RCC 7860 (cell line): Measurements from ENCODE around the gene S100PBP.
"Not testable (repeated sequence)": the region's sequence is repeated elsewhere in the genome, so short reads cannot be mapped to it uniquely, and the experiment has no call there.

ENCODE experiments used
- DNase-seq: peaks from one replicate; pipeline ENCODE4 v3.0.0-alpha.2; 2015; ENCODE audit warnings: low spot score
- FAIRE-seq: peaks from 2 replicates; lab custom pipeline; 2012; peaks lifted over from hg19 to GRCh38; lab: Jason Lieb, UNC

The S100PBP gene

DNA sequence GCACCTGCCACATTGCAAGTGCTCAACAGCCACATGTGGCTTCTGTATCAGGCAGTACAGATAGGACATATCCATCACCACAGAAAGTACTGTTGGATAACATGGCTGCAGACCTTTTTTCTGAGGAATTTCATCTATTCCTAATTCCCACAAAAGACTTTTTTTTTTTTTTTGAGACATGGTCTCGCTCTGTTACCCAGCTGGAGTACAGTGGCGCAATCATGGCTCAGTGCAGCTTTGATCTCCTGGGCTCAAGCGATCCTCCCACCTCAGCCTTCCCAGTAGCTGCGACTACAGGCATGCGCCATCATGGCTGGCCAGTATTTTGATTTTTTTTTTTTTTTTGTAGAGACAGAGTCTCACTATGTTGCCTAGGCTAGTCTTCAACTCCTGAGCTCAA is 33.6 kb upstream of the S100PBP start:
- no peak for DNase-seq
- no peak for FAIRE-seq

DNA sequence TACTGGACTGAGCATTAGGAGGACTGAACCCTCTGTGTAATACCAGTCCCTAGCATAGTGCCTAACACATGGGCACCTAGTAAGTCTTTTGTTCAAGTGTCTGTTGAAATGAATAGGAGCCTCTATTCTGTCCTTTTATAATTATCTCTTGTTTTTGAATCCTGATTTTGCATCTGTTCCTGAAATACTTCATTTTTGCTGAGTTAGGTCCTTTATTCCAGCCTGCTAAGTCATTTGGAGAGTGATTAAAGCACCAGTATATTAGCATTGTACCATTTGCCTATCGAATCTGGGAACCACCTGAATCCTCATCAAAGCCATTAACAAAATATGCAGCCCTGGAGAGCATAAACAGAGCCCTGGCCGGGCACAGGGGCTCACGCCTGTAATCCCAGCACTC is 32.6 kb upstream of the S100PBP start:
- DNase-seq, result no peak
- FAIRE-seq, result no peak

DNA sequence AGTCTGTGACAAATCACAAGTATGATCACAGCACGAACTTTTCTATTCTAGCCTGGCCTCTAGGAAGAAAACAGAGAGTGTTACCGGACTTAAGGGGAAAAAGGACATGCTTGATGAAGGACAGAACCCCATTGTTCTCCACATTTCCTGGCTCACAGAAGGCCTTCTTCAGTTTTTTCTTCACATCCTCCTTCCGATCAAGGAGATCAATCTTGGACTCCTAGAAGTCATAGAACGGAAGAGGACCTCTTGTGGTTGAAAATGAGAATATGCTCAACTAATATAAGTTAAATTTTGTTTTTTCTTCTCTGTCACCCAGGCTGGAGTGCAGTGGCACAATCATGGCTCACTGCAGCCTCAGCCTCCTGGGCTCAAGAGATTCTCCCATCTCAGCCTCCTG is 30.6 kb upstream of the S100PBP start:
- DNase-seq (no peak), FAIRE-seq (no peak)

- FAIRE-seq, result peak; percentile 97
- DNase-seq, result peak; percentile 86
These were observed 28.1 kb upstream of the S100PBP start for GRCh38 chr1:32789356-32789755.

DNA sequence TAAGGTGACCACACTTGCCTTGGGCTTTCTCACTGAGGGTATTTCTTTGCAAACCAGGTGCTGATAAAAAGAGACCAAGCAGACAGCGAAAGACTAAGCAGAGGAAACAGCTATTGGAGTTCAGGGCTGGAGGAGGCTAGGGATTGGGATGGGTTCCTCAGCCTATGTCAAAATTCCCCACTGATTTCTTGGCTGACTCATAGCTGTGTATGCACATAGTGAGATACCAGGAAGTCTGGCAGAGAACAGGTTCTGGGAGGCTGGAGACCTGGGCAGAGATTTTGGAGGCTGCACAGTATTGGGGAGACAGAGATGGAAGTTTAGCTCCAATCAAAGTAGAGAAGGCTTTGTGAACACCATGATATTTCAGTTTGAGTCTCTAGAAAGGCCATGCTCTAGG is 25.6 kb upstream of the S100PBP start:
- DNase-seq (no peak), FAIRE-seq (no peak)

DNA sequence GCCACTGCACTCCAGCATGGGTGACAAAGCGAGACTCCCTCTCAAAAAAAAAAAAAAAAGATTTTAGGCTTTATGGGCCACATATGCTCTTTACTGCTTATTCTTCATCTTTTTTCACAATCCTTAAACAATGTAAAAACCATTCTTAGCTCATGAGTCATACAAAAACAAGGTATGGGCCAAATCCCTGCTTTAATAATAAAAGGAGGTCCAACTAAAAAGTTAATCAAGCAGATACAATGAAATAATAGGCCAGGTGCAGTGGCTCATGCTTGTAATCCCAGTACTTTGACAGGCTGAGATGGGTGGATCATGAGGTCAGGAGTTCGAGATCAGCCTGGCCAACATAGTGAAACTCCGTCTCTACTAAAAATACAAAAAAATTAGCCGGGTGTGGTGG is 21.7 kb upstream of the S100PBP start:
- not testable (repeated sequence) for FAIRE-seq
- DNase-seq, result peak; percentile 38

DNA sequence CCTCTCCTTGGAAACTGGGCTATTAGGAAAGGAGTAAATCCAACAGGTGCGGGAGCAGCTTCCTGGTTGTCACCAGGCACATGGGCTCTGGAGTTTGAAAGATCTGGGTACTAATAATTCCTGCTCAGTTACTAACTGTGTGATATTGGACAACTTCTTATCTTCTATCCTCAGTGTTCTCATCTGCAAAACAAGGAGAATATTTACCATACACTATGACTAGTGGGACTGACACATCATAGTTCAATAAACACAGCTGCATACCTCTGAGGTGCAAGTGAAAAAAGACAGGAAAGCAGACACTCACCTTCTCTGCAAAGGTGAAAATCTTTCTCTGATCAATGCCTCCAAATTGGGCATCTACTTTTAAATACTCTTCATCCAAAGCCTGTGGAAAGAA is 20.0 kb upstream of the S100PBP start:
- DNase-seq, result no peak
- FAIRE-seq, result no peak

GRCh38 chr1:32798191-32798590 is 19.3 kb upstream of the S100PBP start:
- DNase-seq (no peak), FAIRE-seq (no peak)

DNA sequence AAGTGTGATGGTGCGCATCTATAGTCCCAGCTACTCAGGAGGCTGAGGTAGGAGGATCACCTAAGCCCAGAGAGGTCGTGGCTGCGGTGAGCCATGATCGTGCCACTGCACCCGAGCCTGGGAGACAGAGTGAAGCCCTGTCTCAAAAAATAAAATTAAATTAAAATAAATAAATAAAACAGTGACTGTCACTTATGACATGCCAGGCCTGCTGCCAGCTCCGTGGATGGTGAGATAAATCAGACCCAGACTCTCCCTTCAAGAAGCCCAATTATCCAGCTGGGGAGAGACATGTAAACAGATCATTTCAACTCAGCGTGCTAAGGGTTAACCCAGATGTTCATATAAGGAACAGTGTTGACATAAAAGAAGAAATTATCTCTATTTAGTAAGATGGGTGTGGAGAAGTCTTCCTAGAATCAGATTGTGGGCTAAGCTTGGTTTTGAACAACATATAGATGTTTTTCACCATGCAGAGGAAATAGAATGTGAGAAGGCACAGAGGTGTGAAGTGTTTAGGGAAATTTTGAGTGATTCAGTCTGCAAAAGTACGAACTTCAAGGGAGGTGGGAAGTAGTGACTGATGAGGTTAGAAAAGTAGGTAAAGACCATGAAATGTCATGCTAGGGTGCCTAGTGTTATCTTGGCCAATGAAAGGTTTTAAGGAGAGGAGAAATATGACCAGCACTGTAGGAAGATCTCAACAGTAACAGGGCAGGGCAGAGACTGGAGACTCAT is 18.6 kb upstream of the S100PBP start:
- no peak for FAIRE-seq

GRCh38 chr1:32801096-32801715 is 16.2 kb upstream of the S100PBP start:
- peak; percentile 62 for DNase-seq
- FAIRE-seq, result peak; percentile 75

More for the DNA sequence above, 18.6 kb upstream of the S100PBP start:
- DNase-seq, result no peak

DNA sequence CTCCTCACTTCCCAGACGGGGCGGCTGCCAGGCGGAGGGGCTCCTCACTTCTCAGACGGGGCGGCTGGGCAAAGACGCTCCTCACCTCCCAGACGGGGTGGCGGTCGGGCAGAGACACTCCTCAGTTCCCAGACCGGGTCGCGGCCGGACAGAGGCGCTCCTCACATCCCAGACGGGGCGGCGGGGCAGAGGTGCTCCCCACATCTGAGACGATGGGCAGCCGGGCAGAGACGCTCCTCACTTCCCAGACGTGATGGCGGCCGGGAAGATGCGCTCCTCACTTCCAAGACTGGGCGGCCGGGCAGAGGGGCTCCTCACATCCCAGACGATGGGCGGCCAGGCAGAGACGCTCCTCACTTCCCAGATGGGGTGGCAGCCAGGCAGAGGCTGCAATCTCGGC is 13.0 kb upstream of the S100PBP start:
- not testable (repeated sequence) for FAIRE-seq, DNase-seq

- FAIRE-seq (no peak), DNase-seq (no peak)
These were observed 11.2 kb upstream of the S100PBP start for GRCh38 chr1:32806290-32806689.

- DNase-seq, result no peak
- no peak for FAIRE-seq
These were observed 10.4 kb upstream of the S100PBP start for GRCh38 chr1:32806910-32807523.

DNA sequence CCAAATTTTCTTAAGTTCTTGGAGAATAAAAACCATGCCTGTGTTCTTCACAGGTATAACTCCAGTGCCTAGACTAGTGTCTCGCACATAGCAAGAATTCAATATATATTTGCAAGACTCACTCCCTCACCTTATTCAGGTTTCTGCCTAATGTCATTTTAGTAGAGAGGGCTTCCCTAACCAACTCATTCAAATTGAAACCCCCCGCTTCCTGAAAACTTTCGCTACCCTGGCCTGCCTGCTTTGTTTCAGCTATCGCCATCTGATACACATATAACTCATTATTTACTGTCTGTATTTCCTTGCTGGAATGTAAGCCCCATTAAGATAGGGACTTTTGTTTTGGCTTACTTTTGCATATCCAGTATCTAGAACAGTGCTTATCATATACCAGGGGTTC is 8.9 kb upstream of the S100PBP start:
- no peak for DNase-seq
- FAIRE-seq, result no peak

DNA sequence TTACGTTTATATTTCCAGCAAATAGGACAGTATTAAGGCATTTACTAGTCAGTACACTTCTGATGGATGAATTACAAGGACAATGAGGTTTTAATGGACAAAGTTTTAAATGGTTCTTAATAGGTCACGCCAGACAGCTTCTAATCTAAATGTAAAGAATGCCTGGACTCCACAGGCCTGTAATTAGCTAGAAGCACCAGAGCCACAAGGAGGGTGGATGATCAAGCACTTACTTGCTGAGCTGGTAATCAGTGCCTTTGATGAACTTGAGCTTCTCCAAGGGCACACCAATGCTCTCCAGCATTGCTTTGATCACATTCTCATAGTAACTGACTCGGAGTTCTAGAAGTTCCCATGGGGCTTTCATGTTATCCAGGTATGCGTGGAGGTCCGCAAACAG is 7.1 kb upstream of the S100PBP start:
- no peak for FAIRE-seq

GRCh38 chr1:32811265-32811664 is 6.2 kb upstream of the S100PBP start:
- DNase-seq (no peak), FAIRE-seq (no peak)

More for the DNA sequence above, 7.1 kb upstream of the S100PBP start:
- DNase-seq, result no peak

DNA sequence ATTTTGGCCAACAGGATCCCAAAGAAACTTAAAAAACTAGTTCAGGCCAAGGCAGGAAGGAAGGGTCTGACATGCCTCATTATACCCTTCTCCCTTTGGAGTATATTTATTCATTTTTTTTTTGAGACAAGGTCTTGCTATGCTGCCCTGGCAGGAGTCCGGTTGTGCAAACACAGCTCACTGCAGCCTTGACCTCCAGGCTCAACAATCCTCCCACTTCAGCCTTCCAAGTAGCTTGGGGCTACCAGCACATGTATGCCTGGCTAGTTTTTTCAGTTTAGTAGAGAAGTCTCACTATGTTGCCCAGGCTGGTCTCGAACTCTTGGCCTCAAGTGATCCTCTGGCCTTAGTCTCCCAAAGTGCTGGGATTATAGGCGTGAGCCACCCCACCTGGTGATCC is 5.5 kb upstream of the S100PBP start:
- DNase-seq, result no peak
- no peak for FAIRE-seq

GRCh38 chr1:32813941-32814739 is 3.3 kb upstream of the S100PBP start:
- peak; percentile 14 for DNase-seq
- no peak for FAIRE-seq

GRCh38 chr1:32816676-32817158 is 736 bp upstream of the S100PBP start:
- no peak for DNase-seq
- no peak for FAIRE-seq

DNA sequence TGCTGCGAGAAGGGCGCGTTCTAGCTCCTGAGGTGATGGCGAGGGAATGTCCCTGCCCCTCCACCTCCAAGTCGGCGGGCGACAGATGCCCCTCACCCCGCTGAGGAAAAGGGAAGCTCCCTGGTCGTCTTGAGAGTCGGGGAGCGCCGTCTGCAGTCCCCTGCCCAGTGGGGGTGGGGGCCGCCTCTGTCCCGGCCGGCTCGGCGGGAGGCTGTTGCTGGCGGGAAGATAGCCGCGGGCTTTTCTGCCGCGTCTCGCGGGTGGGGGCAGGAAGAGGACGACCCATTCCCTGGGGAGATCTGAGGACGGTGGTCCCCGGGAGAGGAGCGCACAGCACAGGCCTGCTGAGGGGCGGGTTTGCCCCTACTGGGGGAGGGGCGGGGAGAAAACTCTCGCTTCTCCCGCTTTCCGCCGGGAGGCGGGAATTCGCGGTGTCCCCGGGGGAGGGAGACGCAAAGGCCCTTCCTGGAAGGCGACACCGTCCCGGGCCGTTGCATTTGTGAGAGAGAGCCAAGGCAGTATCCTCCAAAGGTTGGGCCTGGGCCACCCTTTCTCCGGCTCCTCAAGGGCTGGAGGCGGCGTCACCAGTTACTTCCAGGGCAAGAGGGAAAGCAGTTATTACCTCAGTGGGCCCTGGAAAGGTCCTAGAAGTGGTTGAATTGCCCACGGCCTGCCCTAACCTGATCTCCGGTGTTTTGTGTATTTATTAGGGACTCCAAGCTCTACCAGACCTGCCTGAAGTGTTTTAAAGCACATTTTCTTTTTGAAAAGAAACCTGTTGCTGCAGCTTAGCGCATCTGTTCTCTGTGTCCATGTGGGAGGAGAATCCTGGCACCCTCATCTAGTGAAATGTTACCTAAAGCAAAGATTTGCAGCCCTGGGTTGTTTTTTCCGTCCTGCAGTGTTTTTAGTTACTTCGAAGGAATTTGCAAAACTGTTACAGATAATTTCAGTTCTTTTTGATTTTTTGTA is 648 bp downstream of the S100PBP start:
- FAIRE-seq, result no peak
- DNase-seq, result peak; percentile 74
